Measurements from ENCODE around the gene EGF. TPM values are rescaled to one million over a fixed set of nuclear protein-coding genes. Genes with fewer than 3 reads are reported as not detected.

EGF gene
- 0.36 and 1.0 TPM in 2 replicates for total RNA-seq

DNA sequence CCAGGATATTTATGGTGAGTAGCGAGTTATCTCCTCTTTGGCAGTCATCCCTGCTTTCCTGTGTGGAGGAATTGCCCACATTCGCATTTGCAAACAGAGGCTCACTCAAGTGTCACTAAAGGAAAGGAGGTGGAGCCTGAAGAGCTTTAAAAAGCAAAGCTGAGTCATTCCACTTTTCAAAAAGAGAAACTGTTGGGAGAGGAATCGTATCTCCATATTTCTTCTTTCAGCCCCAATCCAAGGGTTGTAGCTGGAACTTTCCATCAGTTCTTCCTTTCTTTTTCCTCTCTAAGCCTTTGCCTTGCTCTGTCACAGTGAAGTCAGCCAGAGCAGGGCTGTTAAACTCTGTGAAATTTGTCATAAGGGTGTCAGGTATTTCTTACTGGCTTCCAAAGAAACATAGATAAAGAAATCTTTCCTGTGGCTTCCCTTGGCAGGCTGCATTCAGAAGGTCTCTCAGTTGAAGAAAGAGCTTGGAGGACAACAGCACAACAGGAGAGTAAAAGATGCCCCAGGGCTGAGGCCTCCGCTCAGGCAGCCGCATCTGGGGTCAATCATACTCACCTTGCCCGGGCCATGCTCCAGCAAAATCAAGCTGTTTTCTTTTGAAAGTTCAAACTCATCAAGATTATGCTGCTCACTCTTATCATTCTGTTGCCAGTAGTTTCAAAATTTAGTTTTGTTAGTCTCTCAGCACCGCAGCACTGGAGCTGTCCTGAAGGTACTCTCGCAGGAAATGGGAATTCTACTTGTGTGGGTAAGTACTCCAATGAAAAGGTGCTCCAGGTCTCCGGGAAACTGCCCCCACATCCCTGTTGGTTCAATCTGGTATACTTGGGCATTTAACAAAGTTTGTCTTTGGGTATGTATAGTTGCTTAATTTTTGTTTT lies at the start of gene EGF:
Gene EGF, plus strand, starts transcription at position 178 of the 890 bp plus-strand sequence. Its CDS starts 453 bp downstream, at position 631.

Other genes with a start within 250 kb of the EGF start
- gene CASP6, start 209.4 kb upstream of the EGF start, total RNA-seq: 16.4 and 17.3 TPM in 2 replicates
- gene PLA2G12A, start 182.8 kb upstream of the EGF start, total RNA-seq: 22.4 and 28.8 TPM in 2 replicates
- 1.6 and 13.7 TPM in 2 replicates for gene CFI, start 110.9 kb upstream of the EGF start, total RNA-seq
- gene GAR1, start 97.1 kb upstream of the EGF start, total RNA-seq: 2.4 and 3.7 TPM in 2 replicates
- not detected in 2 replicates for gene RRH, start 84.9 kb upstream of the EGF start, total RNA-seq
- gene LRIT3, start 64.8 kb upstream of the EGF start, total RNA-seq: 0.03 TPM in 1 of 2 replicates, not detected in the other

Data from smooth muscle cell of the pulmonary artery (primary cell).